Measurements from ENCODE around the gene SLC25A22. TPM values are rescaled to one million over a fixed set of nuclear protein-coding genes. Genes with fewer than 3 reads are reported as not detected.

The SLC25A22 gene
- total and polyA plus RNA-seq, 9 of the 15 experiments (the other 6 are each of a cell fraction or from before 2014, with no cell fraction given) = 0.41 to 55.4 (median 11.4) TPM

DNA sequence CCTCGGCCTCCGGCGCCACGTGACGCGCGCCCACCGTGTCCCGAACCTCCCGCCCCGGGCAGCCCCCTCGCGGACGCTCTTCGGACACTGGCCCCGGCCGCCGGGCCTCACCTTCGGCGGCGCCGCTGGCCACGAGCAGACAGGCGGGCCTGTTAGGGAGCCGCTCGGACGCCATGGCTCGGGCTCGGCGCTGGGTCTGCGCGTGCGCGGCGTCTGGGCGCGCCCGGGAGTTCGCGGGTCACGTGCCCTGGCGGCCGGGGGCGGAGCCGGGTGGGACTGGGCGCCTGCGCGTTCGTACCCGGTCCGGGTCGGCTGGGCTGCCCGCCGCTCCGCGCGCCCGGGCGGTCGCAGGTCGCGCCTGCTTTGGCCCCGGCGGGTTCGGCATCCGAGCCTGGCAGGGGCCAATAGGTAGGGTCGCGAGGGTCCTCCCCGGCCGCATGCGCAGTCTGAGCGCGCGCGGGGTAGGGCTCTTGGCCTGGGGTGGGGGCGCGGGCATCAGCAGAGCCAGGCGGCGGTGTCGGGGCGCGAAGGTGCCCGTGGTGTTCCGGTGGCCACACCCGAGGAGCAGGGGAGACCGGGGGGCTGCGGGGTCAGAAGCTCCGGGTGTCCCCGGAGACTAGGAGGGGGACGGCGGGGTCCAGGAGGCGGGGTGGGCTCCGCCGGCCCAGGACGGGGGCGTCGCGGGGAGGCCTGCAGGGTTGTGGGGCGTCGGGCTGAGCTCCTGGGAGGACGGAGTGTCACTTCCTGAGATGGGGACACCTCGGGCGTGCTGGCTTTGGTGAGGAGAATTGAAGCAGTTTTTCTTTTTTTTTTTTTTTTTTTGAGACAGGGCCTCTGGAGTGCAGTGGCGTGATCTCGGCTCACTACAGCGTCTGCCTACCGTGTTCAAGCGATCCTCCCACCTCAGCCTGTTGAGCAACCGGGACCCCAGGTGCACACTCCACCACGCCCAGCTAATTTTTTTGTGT lies 20.5 kb downstream of the SLC25A22 start, which contains the start of gene GATD1 (continued):
- TF ChIP-seq ZBTB11 (CRISPR knock-in tag; IDR thresholded peaks at IDR 0.05) (peak in 1 of 3 experiments; percentile 63; a peak in 1 of 6 replicates), FOXP1 (CRISPR knock-in tag; IDR thresholded peaks at IDR 0.05) (0 out of 2 replicates have a peak, but pooled peaks have one; percentile 24), CXXC5 (CRISPR knock-in tag; IDR thresholded peaks at IDR 0.05) (peak; percentile 68), SAP30 (IDR thresholded peaks at IDR 0.05; ENCODE audit: borderline replicate concordance, insufficient read depth, low read depth, low read length, poor library complexity, severe bottlenecking) (peak; percentile 70), ILF3 (IDR thresholded peaks at IDR 0.05; ENCODE audit: borderline replicate concordance) (peak; percentile 78; the same call in 1 of the 2 replicates), CCNT2 (IDR thresholded peaks at IDR 0.05; ENCODE audit: borderline replicate concordance, extremely low read depth, insufficient read length, low read depth, low read length) (peak; percentile 63), TSC22D4 (tag; IDR thresholded peaks at IDR 0.05) (no peak), TBP (optimal IDR thresholded peaks at IDR 0.05; ENCODE audit: low read depth, low read length) (peak; percentile 73)

Data from K562 (cell line).